OCI-LY1 (cell line): ENCODE results near the gene MEIG1.
"Not testable (repeated sequence)": the region's sequence is repeated elsewhere in the genome, so short reads cannot be mapped to it uniquely, and the experiment has no call there.

ENCODE experiments used
- EZH2 ChIP-seq: fragments of 200-600 bp; sonication (generic), shearing (Covaris generic); IDR thresholded peaks from 2 replicates; pipeline ENCODE4 v1.8.0; 2017; ENCODE audit warnings: borderline replicate concordance, mixed run types, mild to moderate bottlenecking, antibody characterized with exemption, low read length, moderate library complexity, mixed read lengths
- TF ChIP-seq, protein P1 (sequence below): fragments of 200-600 bp; sonication (generic), shearing (Covaris generic); IDR thresholded peaks from 2 replicates; pipeline ENCODE4 v1.5.1; 2017; ENCODE audit warnings: mild to moderate bottlenecking, antibody characterized with exemption, low read length, moderate library complexity, mixed read lengths

DNA sequence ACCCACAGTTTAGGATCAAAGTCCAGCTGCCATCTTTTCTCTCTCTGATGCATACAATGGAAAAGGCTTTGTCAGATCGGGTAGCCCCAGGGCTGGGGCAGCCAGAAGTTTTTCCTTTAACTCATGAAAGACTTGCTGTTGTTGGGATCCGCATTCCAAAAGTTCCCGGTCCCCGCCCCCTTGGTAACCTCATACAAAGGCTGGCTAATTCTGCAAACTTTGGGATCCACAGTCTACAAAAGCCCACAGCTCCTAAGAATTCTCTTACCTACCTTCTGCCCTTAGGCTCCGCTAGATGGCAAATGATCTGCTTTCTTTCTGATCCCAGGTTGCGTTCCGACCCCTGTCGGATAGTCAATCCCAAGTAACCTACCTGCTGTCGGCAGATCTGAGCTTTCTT is 33.1 kb downstream of the MEIG1 start:
- TF ChIP-seq, protein P1, sequence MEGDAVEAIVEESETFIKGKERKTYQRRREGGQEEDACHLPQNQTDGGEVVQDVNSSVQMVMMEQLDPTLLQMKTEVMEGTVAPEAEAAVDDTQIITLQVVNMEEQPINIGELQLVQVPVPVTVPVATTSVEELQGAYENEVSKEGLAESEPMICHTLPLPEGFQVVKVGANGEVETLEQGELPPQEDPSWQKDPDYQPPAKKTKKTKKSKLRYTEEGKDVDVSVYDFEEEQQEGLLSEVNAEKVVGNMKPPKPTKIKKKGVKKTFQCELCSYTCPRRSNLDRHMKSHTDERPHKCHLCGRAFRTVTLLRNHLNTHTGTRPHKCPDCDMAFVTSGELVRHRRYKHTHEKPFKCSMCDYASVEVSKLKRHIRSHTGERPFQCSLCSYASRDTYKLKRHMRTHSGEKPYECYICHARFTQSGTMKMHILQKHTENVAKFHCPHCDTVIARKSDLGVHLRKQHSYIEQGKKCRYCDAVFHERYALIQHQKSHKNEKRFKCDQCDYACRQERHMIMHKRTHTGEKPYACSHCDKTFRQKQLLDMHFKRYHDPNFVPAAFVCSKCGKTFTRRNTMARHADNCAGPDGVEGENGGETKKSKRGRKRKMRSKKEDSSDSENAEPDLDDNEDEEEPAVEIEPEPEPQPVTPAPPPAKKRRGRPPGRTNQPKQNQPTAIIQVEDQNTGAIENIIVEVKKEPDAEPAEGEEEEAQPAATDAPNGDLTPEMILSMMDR, result not testable (repeated sequence)
- TF ChIP-seq EZH2, result not testable (repeated sequence)
